ENCODE data around the gene LMF1. TPM values are rescaled to one million over a fixed set of nuclear protein-coding genes. Genes with fewer than 3 reads are reported as not detected.

LMF1 gene
- polyA plus RNA-seq, 1 donor from 2014 or later: 16.2 TPM

DNA sequence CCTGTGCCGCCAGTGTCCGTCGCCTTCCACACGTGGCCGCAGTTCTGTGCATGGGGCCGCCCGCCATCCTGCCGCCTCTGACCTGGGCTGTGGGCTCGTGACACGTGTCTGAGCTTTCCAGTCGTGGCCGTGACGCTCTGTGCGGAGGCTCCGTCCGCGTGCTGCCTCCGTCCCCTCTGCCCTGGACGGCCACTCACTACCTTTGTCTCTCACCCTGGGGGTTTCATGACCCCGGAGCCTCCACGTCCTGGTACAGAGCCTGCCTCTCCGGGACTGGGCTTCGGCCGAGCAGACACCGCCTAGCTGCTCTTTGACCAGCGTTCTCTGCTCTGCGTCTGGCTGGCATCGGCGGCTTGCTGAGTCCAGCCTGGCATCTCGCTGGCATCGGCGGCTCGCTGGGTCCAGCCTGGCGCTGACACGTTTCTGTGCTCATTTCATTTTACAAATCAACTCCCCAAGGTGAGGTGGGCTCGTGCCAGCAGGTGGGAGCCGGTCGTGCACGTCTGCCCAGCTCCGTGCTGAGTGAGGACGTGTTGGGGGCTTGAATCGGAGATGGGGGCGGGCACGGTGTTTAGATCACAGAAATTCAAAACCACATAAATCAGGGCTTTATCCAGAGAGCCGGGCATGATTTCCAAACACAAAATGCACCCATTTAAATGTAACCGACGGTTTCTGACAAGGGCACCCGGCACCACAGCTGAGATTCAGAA, 126.0 kb downstream of the LMF1 start:
- no peak overlapping the region for H3K9ac ChIP-seq (ENCODE audit: low read length)
- H3K36me3 ChIP-seq (ENCODE audit: insufficient read depth, low read length): no peaks in the 10 kb centered on the region
- no peaks in the 10 kb centered on the region for H4K20me1 ChIP-seq (ENCODE audit: insufficient read depth)
- H3K79me2 ChIP-seq (replicated peaks; ENCODE audit: insufficient read depth, low read length): no peaks in the 10 kb centered on the region
- H2AFZ ChIP-seq (ENCODE audit: low read depth, low read length): no peak overlapping the region
- H3K9me3 ChIP-seq (ENCODE audit: low read length): peaks cover 10% of the 10 kb centered on the region
- no peaks in the 10 kb centered on the region for H3K27me3 ChIP-seq (ENCODE audit: insufficient read depth, low read depth, low read length)
- H3K9me2 ChIP-seq (ENCODE audit: insufficient read depth, low read length): no peaks in the 10 kb centered on the region
- H3K4me3 ChIP-seq (ENCODE audit: low read length): no peak overlapping the region
- no peak overlapping the region for H3K4me2 ChIP-seq (ENCODE audit: low read length)
- H3K27ac ChIP-seq (ENCODE audit: low read length): no peak overlapping the region
- H3F3A ChIP-seq (ENCODE audit: insufficient read depth, low read length, poor library complexity, severe bottlenecking): no peaks in the 10 kb centered on the region
- TF ChIP-seq POLR2AphosphoS5 (IDR thresholded peaks at IDR 0.05): no peak
- no peak for TF ChIP-seq REST (IDR thresholded peaks at IDR 0.05; ENCODE audit: borderline replicate concordance)
- no peak for TF ChIP-seq TAF1 (IDR thresholded peaks at IDR 0.05; ENCODE audit: low read depth)
- no peak for TF ChIP-seq EP300 (conservative IDR thresholded peaks at IDR 0.05; ENCODE audit: poor library complexity, severe bottlenecking)

GRCh38 chr16:843771-844170, 127.0 kb downstream of the LMF1 start:
- Histone ChIP-seq H3K4me2 (ENCODE audit: low read length) (no peak overlapping the region), H4K20me1 (ENCODE audit: insufficient read depth) (no peaks in the 10 kb centered on the region)

More at GRCh38 chr16:843771-844170, 127.0 kb downstream of the LMF1 start:
- H3K27ac ChIP-seq (ENCODE audit: low read length): no peak overlapping the region
- no peaks in the 10 kb centered on the region for H3K79me2 ChIP-seq (replicated peaks; ENCODE audit: insufficient read depth, low read length)
- H3K27me3 ChIP-seq (ENCODE audit: insufficient read depth, low read depth, low read length): no peaks in the 10 kb centered on the region
- no peaks in the 10 kb centered on the region for H3K36me3 ChIP-seq (ENCODE audit: insufficient read depth, low read length)
- no peak overlapping the region for H3K4me3 ChIP-seq (ENCODE audit: low read length)
- H2AFZ ChIP-seq (ENCODE audit: low read depth, low read length): no peak overlapping the region
- no peaks in the 10 kb centered on the region for H3K9me2 ChIP-seq (ENCODE audit: insufficient read depth, low read length)
- H3F3A ChIP-seq (ENCODE audit: insufficient read depth, low read length, poor library complexity, severe bottlenecking): no peaks in the 10 kb centered on the region
- TF ChIP-seq MXI1 (conservative IDR thresholded peaks at IDR 0.05; ENCODE audit: poor library complexity, severe bottlenecking): no peak
- no peak for TF ChIP-seq EZH2 (IDR thresholded peaks at IDR 0.05; ENCODE audit: borderline replicate concordance, insufficient read depth, low read length, poor library complexity, severe bottlenecking)
- no peak for TF ChIP-seq RAD21 (conservative IDR thresholded peaks at IDR 0.05)
- TF ChIP-seq TAF1 (IDR thresholded peaks at IDR 0.05; ENCODE audit: low read depth): no peak
- no peak for TF ChIP-seq POLR2AphosphoS5 (IDR thresholded peaks at IDR 0.05)
- no peak for TF ChIP-seq SMC3 (conservative IDR thresholded peaks at IDR 0.05; ENCODE audit: poor library complexity)
- TF ChIP-seq EP300 (conservative IDR thresholded peaks at IDR 0.05; ENCODE audit: poor library complexity, severe bottlenecking): no peak
- TF ChIP-seq CTCF (IDR thresholded peaks at IDR 0.05; ENCODE audit: poor library complexity, severe bottlenecking): no peak
- no peak for TF ChIP-seq REST (IDR thresholded peaks at IDR 0.05; ENCODE audit: borderline replicate concordance)
- no peak overlapping the region for H3K9ac ChIP-seq (ENCODE audit: low read length)
- H3K9me3 ChIP-seq (ENCODE audit: low read length): peaks cover 9% of the 10 kb centered on the region

Measured in neural cell (in vitro differentiated cells).